Measurements from ENCODE around the gene PPP2R2C.
A peak's percentile ranks its signal among the peaks of the same experiment; 100 is the strongest.

The PPP2R2C gene

GRCh38 chr4:6348408-6348807, 124.0 kb downstream of the PPP2R2C start:
- Mint-ChIP-seq H3K4me3 (no peak overlapping the region), H3K27ac (no peak overlapping the region), H3K27me3 (peaks cover 3% of the 10 kb centered on the region), H3K9me3 (ENCODE audit: low read depth) (no peaks in the 10 kb centered on the region), H3K36me3 (no peaks in the 10 kb centered on the region), H3K4me1 (ENCODE audit: low read depth) (no peaks in the 10 kb centered on the region)

GRCh38 chr4:6347511-6348045, 124.8 kb downstream of the PPP2R2C start:
- Mint-ChIP-seq H3K27me3 (peaks cover under 1% of the 10 kb centered on the region), H3K4me3 (no peak overlapping the region), H3K9me3 (ENCODE audit: low read depth) (no peaks in the 10 kb centered on the region), H3K27ac (no peak overlapping the region), H3K36me3 (no peaks in the 10 kb centered on the region), H3K4me1 (ENCODE audit: low read depth) (no peaks in the 10 kb centered on the region)

- no peaks in the 10 kb centered on the region for H3K27me3 Mint-ChIP-seq
These were observed 125.9 kb downstream of the PPP2R2C start for GRCh38 chr4:6346373-6347110.

GRCh38 chr4:6345866-6346265, 126.5 kb downstream of the PPP2R2C start:
- Mint-ChIP-seq H3K27ac (no peak overlapping the region), H3K9me3 (ENCODE audit: low read depth) (no peaks in the 10 kb centered on the region), H3K36me3 (no peaks in the 10 kb centered on the region), H3K4me1 (ENCODE audit: low read depth) (no peaks in the 10 kb centered on the region), H3K27me3 (peaks cover 3% of the 10 kb centered on the region), H3K4me3 (no peak overlapping the region)

More at GRCh38 chr4:6346373-6347110, 125.9 kb downstream of the PPP2R2C start:
- H3K9me3 Mint-ChIP-seq (ENCODE audit: low read depth) = no peaks in the 10 kb centered on the region
- no peaks in the 10 kb centered on the region for H3K36me3 Mint-ChIP-seq
- H3K27ac Mint-ChIP-seq = no peak overlapping the region
- H3K4me3 Mint-ChIP-seq = no peak overlapping the region
- no peaks in the 10 kb centered on the region for H3K4me1 Mint-ChIP-seq (ENCODE audit: low read depth)

- no peak overlapping the region for H3K4me3 Mint-ChIP-seq
- H3K27me3 Mint-ChIP-seq = peaks cover 7% of the 10 kb centered on the region
- H3K4me1 Mint-ChIP-seq (ENCODE audit: low read depth) = no peaks in the 10 kb centered on the region
- H3K36me3 Mint-ChIP-seq = no peaks in the 10 kb centered on the region
- H3K27ac Mint-ChIP-seq = no peak overlapping the region
- no peaks in the 10 kb centered on the region for H3K9me3 Mint-ChIP-seq (ENCODE audit: low read depth)
These were observed 127.2 kb downstream of the PPP2R2C start for GRCh38 chr4:6345096-6345830.

- H3K9me3 Mint-ChIP-seq (ENCODE audit: low read depth) = no peaks in the 10 kb centered on the region
- H3K4me3 Mint-ChIP-seq = no peak overlapping the region
- no peak overlapping the region for H3K27ac Mint-ChIP-seq
- no peaks in the 10 kb centered on the region for H3K4me1 Mint-ChIP-seq (ENCODE audit: low read depth)
- no peaks in the 10 kb centered on the region for H3K36me3 Mint-ChIP-seq
- peaks cover 8% of the 10 kb centered on the region for H3K27me3 Mint-ChIP-seq
These were observed 128.4 kb downstream of the PPP2R2C start for GRCh38 chr4:6343939-6344408.

- Mint-ChIP-seq H3K27me3 (peaks cover 13% of the 10 kb centered on the region), H3K36me3 (no peaks in the 10 kb centered on the region), H3K4me1 (ENCODE audit: low read depth) (peaks cover 10% of the 10 kb centered on the region), H3K4me3 (no peak overlapping the region), H3K9me3 (ENCODE audit: low read depth) (no peaks in the 10 kb centered on the region), H3K27ac (no peak overlapping the region)
These were observed 129.7 kb downstream of the PPP2R2C start for GRCh38 chr4:6342530-6343293.

GRCh38 chr4:6341696-6342095, 130.7 kb downstream of the PPP2R2C start:
- Mint-ChIP-seq H3K27me3 (peaks cover 17% of the 10 kb centered on the region), H3K9me3 (ENCODE audit: low read depth) (no peaks in the 10 kb centered on the region), H3K36me3 (no peaks in the 10 kb centered on the region), H3K4me3 (no peak overlapping the region), H3K27ac (no peak overlapping the region), H3K4me1 (ENCODE audit: low read depth) (peaks cover 13% of the 10 kb centered on the region)

GRCh38 chr4:6340446-6341015, 131.9 kb downstream of the PPP2R2C start:
- peaks cover 13% of the 10 kb centered on the region for H3K4me1 Mint-ChIP-seq (ENCODE audit: low read depth)
- H3K4me3 Mint-ChIP-seq = no peak overlapping the region
- no peaks in the 10 kb centered on the region for H3K9me3 Mint-ChIP-seq (ENCODE audit: low read depth)
- H3K36me3 Mint-ChIP-seq = no peaks in the 10 kb centered on the region
- H3K27me3 Mint-ChIP-seq = peaks cover 17% of the 10 kb centered on the region
- H3K27ac Mint-ChIP-seq = no peak overlapping the region

- Mint-ChIP-seq H3K4me3 (no peak overlapping the region), H3K9me3 (ENCODE audit: low read depth) (no peaks in the 10 kb centered on the region), H3K4me1 (ENCODE audit: low read depth) (peaks cover 13% of the 10 kb centered on the region), H3K27me3 (peaks cover 22% of the 10 kb centered on the region), H3K27ac (no peak overlapping the region), H3K36me3 (no peaks in the 10 kb centered on the region)
These were observed 132.5 kb downstream of the PPP2R2C start for GRCh38 chr4:6339818-6340445.

GRCh38 chr4:6338951-6339817, 133.2 kb downstream of the PPP2R2C start:
- Mint-ChIP-seq H3K36me3 (no peaks in the 10 kb centered on the region), H3K4me1 (ENCODE audit: low read depth) (peaks cover 13% of the 10 kb centered on the region), H3K4me3 (no peak overlapping the region), H3K9me3 (ENCODE audit: low read depth) (no peaks in the 10 kb centered on the region), H3K27ac (no peak overlapping the region), H3K27me3 (peaks cover 23% of the 10 kb centered on the region)

GRCh38 chr4:6338175-6338950, 134.1 kb downstream of the PPP2R2C start:
- Mint-ChIP-seq H3K4me3 (peak overlapping the region; percentile 10), H3K4me1 (ENCODE audit: low read depth) (peaks cover 13% of the 10 kb centered on the region), H3K27ac (no peak overlapping the region), H3K27me3 (peaks cover 24% of the 10 kb centered on the region), H3K36me3 (no peaks in the 10 kb centered on the region), H3K9me3 (ENCODE audit: low read depth) (no peaks in the 10 kb centered on the region)

Data from activated naive CD8-positive, alpha-beta T cell (primary cell).